GM18907 (cell line): ENCODE measurements around the gene FERMT3.

ENCODE experiments used
- ATAC-seq: cut with Tn5 transposase; IDR thresholded peaks from one replicate; pipeline ENCODE4 v1.9.1; 2021; ENCODE audit warnings: mild to moderate bottlenecking, moderate library complexity; ENCODE audit not compliant: unreplicated experiment

FERMT3 gene

GRCh38 chr11:64262271-64263002 is 55.9 kb downstream of the FERMT3 start:
- ATAC-seq = no peak

- ATAC-seq = no peak
These were observed 56.8 kb downstream of the FERMT3 start for GRCh38 chr11:64263021-64263946.

GRCh38 chr11:64263947-64264317 is 57.4 kb downstream of the FERMT3 start:
- no peak for ATAC-seq

GRCh38 chr11:64264371-64264852 is 57.9 kb downstream of the FERMT3 start:
- no peak for ATAC-seq

GRCh38 chr11:64265176-64266160 is 58.9 kb downstream of the FERMT3 start:
- no peak for ATAC-seq

- no peak for ATAC-seq
These were observed 59.8 kb downstream of the FERMT3 start for GRCh38 chr11:64266339-64266738.

GRCh38 chr11:64267207-64267945 is 60.9 kb downstream of the FERMT3 start:
- no peak for ATAC-seq

- ATAC-seq = no peak
These were observed 61.7 kb downstream of the FERMT3 start for GRCh38 chr11:64268025-64268892.

GRCh38 chr11:64268893-64269539 is 62.5 kb downstream of the FERMT3 start:
- ATAC-seq = peak; percentile 10

GRCh38 chr11:64269540-64270220 is 63.2 kb downstream of the FERMT3 start:
- ATAC-seq = peak; percentile 68
